Sigmoid colon (tissue), 4 donors: ENCODE measurements around the gene PRIM1.

ENCODE experiments used
- EP300 ChIP-seq, 4 donors: sonication (generic); formaldehyde crosslinking; IDR thresholded peaks; one replicate each; pipeline ENCODE4 v1.6.1; 2017; ENCODE audit warnings: antibody characterized with exemption in 4 of 4
- POLR2A ChIP-seq, 2 donors: fragments of 450-650 bp; IDR thresholded peaks; one replicate each; pipeline ENCODE4 v1.6.1; 2016; ENCODE audit warnings: antibody characterized with exemption in 2 of 2, mild to moderate bottlenecking in 2 of 2, moderate library complexity in 2 of 2
- POLR2AphosphoS5 ChIP-seq, 4 donors: sonication (generic); formaldehyde crosslinking; IDR thresholded peaks; one replicate each; pipeline ENCODE4 v1.6.1; 2017; ENCODE audit warnings: antibody characterized with exemption in 4 of 4
- TF ChIP-seq, protein P1 (sequence below), 4 experiments: fragments of 450-650 bp in 3 of 4; fragments of 200-600 bp in 1 of 4; IDR thresholded peaks; one replicate each; pipeline ENCODE4 v1.5.1; 2016 to 2019; ENCODE audit warnings: antibody characterized with exemption in 4 of 4, mild to moderate bottlenecking in 3 of 4, moderate library complexity in 2 of 4

DNA sequence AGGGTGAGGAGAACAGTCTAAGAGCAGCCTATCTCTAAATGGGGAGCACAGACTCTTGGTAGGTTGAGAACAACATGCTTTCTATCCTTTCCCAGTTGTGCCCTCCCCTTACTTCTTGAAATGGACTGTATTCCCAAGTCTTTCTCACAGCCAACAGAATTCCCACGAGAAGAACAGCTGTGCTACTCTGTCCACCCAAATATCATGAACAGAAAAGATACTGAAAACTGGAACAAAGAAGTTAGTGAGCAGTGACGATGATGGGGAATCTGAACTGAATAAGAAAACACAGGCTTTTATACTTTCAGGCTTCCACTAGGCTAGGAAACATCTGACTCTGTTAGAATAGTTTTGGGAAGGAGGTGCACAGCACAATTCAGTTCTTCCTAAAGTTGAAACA is 30.4 kb downstream of the PRIM1 start:
- TF ChIP-seq POLR2A (IDR thresholded peaks at IDR 0.05) (no peak), EP300 (IDR thresholded peaks at IDR 0.05) (no peak), POLR2AphosphoS5 (IDR thresholded peaks at IDR 0.05) (no peak)
- TF ChIP-seq, protein P1, sequence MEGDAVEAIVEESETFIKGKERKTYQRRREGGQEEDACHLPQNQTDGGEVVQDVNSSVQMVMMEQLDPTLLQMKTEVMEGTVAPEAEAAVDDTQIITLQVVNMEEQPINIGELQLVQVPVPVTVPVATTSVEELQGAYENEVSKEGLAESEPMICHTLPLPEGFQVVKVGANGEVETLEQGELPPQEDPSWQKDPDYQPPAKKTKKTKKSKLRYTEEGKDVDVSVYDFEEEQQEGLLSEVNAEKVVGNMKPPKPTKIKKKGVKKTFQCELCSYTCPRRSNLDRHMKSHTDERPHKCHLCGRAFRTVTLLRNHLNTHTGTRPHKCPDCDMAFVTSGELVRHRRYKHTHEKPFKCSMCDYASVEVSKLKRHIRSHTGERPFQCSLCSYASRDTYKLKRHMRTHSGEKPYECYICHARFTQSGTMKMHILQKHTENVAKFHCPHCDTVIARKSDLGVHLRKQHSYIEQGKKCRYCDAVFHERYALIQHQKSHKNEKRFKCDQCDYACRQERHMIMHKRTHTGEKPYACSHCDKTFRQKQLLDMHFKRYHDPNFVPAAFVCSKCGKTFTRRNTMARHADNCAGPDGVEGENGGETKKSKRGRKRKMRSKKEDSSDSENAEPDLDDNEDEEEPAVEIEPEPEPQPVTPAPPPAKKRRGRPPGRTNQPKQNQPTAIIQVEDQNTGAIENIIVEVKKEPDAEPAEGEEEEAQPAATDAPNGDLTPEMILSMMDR (IDR thresholded peaks at IDR 0.05), result no peak
